ENCODE measurements around the gene NEDD4L.

Gene NEDD4L

DNA sequence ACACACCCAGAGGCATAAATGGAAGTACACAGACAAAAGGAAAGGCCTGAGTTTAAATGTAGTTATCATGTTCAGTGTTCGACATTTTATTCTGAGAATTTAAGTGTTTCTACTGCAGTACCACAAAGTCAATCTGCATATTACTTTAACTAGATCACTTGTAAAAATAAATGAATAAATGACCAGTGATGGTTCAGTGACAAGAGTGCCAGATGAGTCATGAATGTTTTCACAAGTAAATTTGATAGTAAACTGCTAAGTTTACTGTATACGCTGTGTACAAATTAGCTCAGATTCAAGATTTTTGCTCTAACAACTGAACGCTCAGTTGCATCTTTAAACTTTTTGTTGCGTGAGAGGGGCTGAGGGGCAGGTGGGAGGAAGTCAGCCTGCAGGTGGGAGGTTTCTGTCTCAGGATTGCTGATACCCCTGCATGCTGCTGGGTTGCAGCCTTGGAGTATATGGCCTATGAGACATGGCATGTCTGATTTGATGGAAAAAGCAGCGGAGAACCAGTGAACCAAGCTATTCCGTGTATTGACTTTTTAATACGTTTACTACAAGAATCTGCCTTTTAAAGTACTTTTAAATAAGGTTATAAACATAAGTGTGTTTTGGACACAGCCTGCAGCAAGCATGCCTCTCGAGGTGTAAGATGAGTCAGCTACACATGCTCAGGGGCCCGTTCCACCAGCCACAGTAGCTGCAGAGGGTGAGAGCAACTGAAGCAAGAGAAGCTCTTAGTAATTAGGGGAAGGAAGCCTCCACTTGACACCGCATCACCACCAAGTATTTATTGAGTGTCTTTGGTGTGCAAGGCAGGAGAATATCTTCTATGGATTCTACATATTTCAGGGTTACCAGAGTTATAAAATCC is 245.1 kb downstream of the NEDD4L start (continued):
- TF ChIP-seq TSHZ1 (tag by site-specific recombination; IDR thresholded peaks at IDR 0.05; ENCODE audit: borderline replicate concordance) (no peak), SP3 (tag by site-specific recombination; IDR thresholded peaks at IDR 0.05) (no peak), ZNF302 (tag by site-specific recombination; IDR thresholded peaks at IDR 0.05; ENCODE audit: low read depth) (no peak), SP2 (tag by site-specific recombination; IDR thresholded peaks at IDR 0.05) (no peak), ZBTB21 (tag by site-specific recombination; IDR thresholded peaks at IDR 0.05) (no peak), ZNF248 (tag by site-specific recombination; IDR thresholded peaks at IDR 0.05) (no peak), ZNF37A (tag by site-specific recombination; IDR thresholded peaks at IDR 0.05) (no peak), ZBTB10 (tag by site-specific recombination; IDR thresholded peaks at IDR 0.05) (no peak), ZNF350 (tag by site-specific recombination; IDR thresholded peaks at IDR 0.05) (no peak), ZNF221 (tag by site-specific recombination; IDR thresholded peaks at IDR 0.05; ENCODE audit: borderline replicate concordance) (no peak), BCL6B (tag by site-specific recombination; IDR thresholded peaks at IDR 0.05) (no peak), PRDM2 (tag by site-specific recombination; IDR thresholded peaks at IDR 0.05; ENCODE audit: borderline replicate concordance) (no peak), ZNF2 (tag by site-specific recombination; IDR thresholded peaks at IDR 0.05) (no peak), ZXDB (tag by site-specific recombination; IDR thresholded peaks at IDR 0.05) (no peak), ZNF785 (tag by site-specific recombination; IDR thresholded peaks at IDR 0.05) (no peak), ZNF670 (tag by site-specific recombination; IDR thresholded peaks at IDR 0.05; ENCODE audit: low read depth) (no peak), ZNF416 (tag by site-specific recombination; IDR thresholded peaks at IDR 0.05) (no peak)
- TF ChIP-seq, protein P1, sequence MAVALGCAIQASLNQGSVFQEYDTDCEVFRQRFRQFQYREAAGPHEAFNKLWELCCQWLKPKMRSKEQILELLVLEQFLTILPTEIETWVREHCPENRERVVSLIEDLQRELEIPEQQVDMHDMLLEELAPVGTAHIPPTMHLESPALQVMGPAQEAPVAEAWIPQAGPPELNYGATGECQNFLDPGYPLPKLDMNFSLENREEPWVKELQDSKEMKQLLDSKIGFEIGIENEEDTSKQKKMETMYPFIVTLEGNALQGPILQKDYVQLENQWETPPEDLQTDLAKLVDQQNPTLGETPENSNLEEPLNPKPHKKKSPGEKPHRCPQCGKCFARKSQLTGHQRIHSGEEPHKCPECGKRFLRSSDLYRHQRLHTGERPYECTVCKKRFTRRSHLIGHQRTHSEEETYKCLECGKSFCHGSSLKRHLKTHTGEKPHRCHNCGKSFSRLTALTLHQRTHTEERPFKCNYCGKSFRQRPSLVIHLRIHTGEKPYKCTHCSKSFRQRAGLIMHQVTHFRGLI (tag by site-specific recombination; IDR thresholded peaks at IDR 0.05) = no peak
- TF ChIP-seq, protein P2, sequence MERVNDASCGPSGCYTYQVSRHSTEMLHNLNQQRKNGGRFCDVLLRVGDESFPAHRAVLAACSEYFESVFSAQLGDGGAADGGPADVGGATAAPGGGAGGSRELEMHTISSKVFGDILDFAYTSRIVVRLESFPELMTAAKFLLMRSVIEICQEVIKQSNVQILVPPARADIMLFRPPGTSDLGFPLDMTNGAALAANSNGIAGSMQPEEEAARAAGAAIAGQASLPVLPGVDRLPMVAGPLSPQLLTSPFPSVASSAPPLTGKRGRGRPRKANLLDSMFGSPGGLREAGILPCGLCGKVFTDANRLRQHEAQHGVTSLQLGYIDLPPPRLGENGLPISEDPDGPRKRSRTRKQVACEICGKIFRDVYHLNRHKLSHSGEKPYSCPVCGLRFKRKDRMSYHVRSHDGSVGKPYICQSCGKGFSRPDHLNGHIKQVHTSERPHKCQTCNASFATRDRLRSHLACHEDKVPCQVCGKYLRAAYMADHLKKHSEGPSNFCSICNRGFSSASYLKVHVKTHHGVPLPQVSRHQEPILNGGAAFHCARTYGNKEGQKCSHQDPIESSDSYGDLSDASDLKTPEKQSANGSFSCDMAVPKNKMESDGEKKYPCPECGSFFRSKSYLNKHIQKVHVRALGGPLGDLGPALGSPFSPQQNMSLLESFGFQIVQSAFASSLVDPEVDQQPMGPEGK (tag by site-specific recombination; IDR thresholded peaks at IDR 0.05) = no peak
- TF ChIP-seq, protein P3, sequence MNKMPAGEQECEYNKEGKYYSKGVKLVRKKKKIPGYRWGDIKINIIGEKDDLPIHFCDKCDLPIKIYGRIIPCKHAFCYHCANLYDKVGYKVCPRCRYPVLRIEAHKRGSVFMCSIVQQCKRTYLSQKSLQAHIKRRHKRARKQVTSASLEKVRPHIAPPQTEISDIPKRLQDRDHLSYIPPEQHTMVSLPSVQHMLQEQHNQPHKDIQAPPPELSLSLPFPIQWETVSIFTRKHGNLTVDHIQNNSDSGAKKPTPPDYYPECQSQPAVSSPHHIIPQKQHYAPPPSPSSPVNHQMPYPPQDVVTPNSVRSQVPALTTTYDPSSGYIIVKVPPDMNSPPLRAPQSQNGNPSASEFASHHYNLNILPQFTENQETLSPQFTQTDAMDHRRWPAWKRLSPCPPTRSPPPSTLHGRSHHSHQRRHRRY (tag by site-specific recombination; IDR thresholded peaks at IDR 0.05) = no peak
